Activated effector memory CD4-positive, alpha-beta T cell treated with Interleukin-2 at 50 U/mL for 16 hours (primary cell): ENCODE results near the gene AGTRAP.
A peak's percentile ranks its signal among the peaks of the same experiment; 100 is the strongest.

Experiments
- DNase-seq: peaks from one replicate; pipeline ENCODE4 v3.0.0-alpha.2; 2020

AGTRAP gene, protein sequence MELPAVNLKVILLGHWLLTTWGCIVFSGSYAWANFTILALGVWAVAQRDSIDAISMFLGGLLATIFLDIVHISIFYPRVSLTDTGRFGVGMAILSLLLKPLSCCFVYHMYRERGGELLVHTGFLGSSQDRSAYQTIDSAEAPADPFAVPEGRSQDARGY

DNA sequence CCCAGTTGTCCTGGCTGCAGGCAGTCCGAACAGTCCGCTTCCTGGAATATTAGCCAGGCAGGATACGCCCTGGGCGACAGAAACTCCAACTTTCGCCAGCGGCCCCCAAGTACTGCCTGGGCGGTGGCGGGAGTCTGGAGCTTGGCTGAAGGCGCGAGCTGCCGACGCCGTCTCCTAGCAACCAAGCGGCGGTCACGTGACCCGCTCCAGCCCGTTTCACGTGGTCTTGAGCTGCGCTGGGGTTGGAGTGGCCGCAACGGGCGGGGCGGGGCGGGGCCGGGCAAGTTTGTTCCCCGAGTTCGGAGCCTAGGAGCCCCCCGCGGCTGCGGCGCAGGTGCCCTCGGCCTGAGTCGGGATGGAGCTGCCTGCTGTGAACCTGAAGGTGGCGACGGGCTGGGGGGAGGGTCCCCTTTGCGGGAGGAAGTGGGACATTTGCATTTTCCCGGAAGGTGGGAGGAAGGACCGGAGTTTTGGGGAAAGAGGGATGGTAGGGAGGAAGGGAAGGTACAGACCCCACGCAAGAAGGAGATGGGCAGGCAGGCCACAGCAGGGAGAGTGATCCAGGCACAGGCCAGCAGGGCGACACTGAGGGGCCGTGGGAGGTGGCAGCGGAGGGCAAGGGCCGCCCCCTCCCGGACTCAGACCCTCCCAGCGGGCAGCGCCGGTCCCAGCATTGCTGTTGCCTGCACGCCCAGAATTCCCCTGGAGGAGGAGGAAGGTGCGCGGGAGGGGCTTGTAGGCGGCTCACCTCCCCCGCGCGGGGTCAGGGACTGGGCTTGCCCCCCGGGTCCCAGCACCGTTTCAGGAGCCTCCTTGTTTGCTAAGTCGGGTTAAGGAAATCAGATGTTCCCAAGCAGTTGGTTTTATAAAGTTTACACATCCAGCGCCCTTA lies at the start of gene AGTRAP:
Gene AGTRAP (plus strand): TSS at position 283 of the 892 bp plus-strand sequence. CDS start 73 bp downstream, at position 356.
- DNase-seq, result peak; percentile 71

DNA sequence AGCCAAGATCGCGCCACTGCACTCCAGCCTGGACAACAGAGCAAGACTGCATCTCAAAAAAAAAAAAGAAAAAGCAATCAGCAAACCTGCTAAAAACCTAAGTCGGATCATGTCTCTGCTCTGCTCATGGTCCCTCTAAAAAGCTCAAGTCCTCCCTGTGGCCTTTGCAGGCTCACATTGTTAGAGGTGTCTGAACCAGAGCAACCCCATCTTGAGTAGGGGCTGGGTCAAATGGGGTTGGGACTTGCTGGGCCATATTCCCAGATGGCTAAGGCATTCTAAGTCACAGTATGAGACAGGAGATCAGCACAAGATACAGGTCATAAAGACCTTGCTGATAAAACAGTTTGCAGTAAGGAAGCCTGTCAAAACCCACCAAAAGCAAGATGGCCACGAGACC lies 47.4 kb upstream of the AGTRAP start:
- DNase-seq, result no peak

DNA sequence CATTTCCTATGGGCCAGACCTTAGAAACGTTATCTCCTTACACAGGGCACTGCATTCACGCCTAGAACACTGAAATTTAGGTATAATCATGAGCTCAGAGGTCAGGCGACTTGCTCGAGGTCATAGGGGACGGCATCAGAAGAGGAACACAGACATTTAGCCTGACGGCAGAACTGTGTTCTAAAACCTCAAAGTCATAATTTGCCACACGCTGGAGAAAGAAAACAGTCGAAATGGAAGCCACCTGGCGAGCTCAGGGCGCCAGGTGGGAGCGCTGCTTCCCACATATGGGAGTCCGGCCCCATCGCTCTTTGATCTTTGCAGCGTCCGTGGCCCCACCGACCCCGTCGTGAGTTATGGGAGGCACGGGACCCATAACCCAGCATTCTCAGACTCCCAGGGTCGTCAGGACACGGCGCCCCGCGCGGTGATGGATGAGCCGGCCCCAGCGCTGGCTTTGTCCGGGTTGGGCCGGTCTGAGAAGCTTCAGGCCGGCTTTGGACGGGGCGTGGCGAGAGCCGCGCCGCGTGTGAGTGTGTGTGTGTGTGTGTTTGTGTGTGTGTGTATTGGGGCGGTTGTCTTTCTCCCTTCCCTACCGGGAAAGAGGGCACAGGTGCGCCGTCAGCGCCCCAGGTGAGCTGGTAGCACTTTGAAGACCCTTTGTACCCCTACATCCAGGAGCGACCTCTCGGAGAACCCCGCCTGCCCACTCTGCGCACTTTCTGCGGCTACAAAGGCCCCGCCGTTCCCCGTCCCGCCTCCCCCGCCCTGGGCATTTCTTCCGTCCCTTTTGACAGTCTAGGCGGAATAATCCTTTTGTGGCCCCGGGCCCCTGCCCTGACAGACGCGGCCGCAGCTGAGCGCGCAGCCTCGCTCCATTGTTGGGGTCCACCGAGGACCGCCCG lies 45.3 kb upstream of the AGTRAP start:
- DNase-seq, result no peak

DNA sequence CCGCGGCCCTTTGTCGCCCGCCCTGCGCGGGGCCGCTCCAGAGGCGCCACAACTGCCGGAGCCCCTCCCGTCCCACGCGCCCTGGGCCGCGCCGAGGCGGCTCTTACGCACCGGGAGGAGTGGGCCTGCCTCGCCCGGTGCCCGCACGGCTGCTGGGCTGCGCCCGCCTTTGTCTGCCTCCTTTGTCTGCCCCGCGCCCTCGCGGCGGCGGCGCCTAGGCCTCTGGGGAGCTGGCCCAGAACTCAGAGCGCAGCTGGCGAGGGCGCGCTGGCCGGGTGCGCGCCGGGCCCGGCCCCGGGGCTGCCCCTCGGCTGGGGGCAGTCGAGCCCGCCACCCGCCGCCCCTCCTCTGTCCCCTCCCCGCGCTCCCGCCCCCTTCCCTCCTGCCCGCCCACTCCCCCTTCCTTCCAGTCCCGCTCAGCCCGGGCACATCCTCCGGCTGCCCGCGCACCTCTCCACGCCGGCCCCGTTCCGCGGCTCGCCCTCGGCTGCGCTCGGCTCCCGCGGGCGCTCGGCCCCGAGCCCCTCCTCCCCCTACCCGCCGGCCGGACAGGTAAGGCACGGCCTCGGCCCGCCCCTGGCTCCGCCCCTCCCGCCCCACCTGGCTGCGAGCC lies 44.5 kb upstream of the AGTRAP start, which contains the start of gene DRAXIN:
Gene DRAXIN (plus strand): TSS at position 409 of the 613 bp plus-strand sequence. CDS start 14,549 bp downstream, outside the sequence.
- DNase-seq, result no peak

DNA sequence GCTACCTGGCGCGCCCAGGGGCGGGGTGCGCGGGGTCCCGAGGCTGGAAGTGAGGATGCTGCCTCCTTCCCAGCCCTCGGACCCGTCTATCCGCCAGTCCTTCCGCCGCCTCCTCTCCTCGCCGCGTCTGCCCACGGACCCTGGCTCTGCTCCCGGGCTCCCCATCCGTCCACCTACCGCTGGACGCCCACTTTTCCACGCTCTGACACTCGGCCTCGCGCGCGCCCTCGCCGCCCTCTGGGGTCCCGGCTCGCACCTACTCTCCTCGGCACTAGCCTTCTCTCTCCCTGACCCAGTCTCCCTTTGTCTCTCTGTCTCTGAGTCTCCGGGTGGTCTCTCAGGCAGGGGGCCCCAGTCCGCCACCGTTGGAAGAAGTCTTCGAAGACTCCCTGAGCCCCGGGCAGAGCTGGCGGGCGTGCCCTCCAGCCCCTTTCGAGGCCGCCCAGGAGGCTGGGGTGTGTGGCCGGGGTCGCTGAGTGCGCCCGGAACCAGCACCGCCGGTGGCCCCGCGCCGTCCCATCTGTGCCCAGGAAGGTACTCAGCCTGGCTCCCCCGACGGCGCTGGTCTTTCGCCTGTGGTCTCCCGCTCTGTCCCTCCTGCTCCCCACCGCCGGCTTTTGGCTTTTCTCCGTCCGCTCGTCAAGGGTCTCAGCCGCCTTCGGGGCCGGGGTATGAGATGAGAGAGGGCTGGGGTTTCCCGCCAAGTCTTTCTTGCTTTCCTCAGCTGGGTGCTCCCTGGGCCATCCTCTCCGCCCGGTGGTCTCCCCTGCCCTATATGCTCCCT lies 43.8 kb upstream of the AGTRAP start:
- no peak for DNase-seq

DNA sequence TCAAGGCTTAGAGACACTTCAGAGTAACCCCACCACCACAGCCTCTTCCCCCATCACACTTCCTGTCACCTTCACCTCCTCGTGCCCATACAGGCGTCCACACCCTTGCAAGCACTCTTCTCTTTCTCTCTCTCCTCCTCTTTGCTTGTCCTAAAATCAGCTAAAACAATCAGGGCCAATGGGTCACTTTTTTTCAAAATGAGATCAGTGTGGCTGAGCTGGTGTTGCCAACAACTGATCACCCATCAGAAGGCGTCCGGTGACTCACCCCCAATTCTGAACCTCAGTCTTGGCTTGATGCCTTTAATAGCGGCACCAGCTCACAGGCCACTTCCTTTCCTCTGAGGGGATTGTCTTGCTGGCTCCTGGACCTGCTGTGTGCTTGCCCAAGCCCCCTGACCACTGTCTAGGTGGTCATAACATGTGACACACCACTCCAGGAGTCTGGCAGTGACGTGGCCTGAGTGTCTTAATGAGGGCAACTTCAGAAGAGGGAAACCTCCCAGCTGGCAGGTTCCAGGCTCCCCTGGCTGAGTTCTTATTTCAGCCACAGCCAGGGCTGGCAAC lies 42.8 kb upstream of the AGTRAP start:
- DNase-seq, result peak; percentile 22

DNA sequence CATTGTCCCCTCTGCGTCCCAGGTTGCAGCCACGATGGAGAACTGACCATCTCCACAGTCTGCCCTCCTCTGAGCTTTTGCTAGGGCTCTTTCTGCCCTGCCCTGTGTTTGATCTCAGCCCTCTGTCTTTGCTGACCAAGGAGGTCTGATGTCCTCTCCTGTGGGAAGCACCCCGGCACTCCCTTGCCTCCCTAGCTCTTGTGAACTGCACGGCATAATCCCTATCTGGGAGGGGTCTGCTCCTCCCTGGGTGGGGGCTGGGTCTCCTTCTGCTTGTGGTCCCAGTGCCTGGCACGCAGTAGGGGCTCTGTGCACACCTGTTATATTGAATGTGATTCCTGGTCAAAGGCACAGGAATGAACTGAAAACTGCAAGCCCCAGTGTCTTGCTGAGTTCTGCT lies 42.0 kb upstream of the AGTRAP start:
- DNase-seq, result no peak

DNA sequence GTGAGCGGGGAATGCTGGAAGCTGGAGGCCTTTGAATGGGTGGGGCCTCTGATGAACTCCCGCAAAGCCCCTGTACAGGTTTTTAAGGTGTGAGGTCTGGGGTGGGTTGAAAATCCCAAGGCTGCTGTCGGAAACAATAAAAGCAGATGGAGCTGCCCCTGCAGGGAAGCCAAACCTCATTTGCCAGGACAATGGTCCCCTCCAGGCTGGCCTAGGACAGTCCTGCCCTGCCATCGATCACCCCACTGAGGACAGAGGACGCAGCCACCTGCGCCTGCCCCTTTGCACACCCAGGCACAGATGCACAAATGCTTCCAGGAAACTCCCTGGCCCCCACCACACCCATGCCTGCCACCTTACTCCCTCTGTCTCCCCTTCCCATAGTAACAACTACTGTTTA lies 40.1 kb upstream of the AGTRAP start:
- no peak for DNase-seq

DNA sequence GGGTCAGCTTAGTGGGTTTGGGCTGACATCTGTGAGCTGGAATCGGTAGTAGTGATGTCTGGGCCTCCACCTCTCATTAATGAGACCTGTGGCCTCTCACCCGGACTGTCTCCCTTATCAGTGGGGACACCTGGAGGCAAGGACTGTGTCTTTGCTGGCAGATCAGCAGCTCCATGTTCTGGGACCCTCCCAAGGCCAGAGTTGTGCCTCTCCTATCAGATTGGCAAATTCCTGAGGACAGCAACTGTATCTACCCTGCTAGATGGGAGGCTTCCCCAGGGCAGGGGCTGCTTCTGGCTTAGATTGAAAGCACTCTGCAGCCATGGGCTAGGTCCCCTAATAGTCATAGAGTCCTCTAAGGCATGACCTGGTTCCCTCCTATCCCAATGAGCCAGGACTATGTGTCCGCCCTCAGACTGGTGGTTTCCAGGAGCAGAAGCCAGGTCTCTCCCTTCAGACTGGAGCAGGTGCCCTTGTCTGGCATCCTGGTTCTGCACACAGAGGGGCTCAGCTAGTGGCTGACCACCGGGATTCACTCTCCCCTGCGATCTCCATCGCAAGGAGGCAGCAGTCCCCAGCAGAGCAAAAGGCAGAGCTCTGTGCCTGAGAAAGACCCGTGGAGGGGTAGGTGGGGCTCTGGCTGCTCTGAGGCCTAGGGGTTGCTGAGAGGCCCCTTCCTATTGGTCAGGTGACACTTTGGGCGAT lies 38.6 kb upstream of the AGTRAP start:
- no peak for DNase-seq

DNA sequence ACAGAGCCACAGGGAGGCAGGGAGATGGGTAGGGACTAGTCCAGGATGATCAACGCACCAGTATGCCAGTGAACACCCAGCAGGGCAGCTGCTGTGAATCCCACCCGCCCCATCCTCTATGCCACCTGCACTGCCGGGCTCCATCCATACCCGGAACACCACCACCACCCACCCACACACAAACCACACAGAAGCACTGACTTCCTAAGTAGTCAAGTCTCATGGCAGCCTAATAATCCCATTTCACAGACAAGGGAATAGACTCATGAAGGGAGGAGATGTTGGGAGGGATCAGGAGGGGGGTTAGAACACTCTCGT lies 38.1 kb upstream of the AGTRAP start:
- no peak for DNase-seq

DNA sequence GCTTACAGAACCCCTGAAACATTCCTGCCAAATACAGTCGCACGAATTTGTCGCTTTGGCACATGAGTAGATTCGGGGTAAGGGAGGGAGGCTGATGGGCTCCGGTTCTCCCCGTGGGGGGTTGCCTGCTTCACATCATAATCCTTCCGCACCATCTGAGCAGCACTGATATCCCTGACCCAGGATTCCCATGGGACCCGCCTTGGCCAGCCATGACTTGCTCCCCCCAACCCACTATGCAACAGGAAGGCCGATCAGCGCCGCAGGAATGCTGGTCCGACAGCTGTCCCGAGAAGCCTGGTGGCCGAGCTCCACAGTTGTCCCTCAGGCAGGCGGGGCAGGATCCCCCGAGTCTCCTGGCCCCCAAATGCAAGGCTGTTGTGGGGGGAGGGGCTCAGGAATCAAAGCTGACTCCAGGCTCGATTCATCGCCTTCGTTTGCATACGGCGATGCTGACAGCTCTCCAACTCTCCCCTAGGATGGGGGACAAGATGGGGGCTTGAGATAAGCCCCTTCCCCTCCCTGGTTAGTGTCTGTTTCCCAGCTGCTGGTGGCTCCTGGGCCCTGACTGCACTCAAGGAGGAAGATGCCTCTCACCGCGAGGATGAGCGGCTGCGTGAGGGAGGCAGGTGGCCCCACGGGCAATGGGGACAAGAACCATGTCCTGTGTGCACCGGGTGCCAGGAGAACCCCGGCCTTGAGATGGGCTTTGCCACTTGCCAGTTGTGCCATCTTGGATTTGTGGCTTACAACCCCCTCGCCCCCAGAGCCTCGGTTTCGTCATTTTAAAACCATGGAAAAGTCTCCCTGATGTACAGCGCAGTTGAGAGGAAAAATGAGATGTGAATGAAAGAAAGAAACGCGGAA lies 35.1 kb upstream of the AGTRAP start:
- no peak for DNase-seq

DNA sequence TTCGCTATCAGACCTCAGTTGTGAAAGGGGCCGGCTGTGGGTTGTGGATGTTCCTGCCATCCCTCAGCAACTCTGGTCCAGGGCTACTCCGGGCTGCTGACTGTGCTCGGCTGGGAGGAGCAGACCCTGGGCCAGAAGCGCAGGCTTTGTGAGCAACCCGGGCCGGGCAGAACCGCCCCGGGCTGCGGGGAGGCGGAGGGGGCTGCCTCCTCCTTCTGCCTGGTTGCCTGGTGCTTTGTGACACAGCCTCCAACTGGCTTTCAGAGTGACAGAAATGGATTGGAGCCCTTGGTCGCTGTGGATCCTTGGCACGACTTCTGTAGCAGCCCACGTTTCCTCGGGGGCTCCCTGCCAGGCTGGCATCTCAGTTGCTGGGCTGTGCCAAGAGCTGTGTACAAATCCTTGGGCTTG lies 34.4 kb upstream of the AGTRAP start:
- no peak for DNase-seq

DNA sequence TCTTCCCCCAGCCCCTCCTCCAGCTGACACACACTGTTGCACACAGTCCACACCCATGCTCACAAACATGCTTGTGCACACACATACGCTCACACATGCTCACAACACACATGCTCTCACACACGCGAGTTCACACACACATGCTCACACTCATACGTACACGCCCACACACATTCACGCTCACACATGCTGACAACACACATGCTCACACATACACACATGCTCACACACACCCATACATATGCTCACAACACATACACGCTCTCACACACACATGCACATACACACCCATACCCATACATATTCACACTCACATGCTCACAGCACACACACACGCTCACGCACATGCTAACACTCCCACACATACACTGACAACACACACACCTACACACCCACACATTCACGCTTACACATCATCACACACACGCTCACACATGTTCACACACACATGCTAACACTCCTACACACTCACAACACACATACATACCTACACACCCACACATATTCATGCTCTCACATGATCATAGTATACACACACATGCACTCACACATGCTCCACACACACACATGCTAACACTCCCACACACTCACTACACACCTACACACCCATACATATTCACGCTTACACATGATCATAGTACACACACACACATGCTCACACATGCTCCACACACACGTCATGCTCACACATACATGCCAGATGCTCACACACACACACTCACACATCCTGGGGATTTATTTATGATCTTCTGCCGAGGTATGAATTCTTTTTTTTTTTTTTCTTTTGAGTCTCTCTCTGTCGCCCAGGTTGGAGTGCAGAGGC lies 33.7 kb upstream of the AGTRAP start:
- no peak for DNase-seq

DNA sequence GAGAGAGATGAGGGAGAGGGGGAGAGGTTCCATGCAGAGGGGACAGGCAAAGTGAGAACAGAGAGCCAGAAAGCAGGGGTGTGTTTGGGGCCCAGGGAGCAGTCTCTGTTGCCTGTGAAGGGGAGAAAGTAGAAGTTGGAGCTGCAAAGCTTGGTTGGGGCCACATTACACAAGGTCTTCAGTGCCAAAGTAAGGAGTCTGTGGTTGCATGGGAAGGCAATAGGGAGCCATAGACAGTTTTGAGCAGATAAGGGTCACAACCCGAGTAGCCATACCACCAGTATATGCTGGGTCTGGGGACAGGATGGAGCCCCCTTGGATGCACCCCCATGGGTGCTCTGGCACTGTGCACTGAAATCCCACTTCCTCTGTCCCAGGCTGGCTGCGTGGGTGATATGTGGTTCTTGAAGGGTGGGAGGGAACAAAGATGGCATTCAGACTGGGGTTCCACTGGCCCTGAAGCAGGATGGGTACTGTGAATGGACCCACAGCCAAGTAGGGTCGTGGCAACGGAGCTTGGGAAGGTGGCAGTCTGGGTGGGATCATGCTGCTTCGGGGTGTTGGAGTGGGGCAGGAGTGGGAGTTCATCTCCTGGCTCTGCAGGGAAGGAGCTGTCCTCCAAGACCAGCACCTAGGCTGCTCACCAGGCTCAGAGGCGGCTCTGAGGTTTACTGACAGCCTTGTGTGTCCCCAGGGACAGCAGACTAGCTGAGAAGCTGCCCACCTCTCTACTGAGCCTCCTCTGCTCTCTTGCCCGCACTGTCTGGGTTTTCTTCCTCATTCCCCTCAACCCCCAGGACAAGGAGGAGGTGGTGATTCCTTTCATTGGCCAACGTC lies 32.4 kb upstream of the AGTRAP start:
- DNase-seq, result no peak

DNA sequence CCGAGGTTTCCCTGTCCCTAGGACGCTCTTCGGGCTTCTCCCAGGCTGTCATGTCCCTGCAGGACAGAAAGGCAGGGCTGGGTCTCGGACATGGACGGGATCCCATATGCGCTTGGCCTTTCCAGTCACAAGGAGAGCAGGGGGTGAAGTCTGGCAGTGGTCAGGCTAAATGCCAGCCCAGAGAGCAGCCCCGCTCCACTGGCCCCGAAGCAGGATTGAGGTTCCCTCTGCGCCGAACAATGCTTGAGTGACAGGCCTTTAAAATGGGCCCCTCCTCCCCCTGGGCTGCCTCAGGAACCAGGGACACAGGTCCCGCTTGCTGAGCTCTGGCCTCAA lies 31.8 kb upstream of the AGTRAP start:
- DNase-seq, result no peak

DNA sequence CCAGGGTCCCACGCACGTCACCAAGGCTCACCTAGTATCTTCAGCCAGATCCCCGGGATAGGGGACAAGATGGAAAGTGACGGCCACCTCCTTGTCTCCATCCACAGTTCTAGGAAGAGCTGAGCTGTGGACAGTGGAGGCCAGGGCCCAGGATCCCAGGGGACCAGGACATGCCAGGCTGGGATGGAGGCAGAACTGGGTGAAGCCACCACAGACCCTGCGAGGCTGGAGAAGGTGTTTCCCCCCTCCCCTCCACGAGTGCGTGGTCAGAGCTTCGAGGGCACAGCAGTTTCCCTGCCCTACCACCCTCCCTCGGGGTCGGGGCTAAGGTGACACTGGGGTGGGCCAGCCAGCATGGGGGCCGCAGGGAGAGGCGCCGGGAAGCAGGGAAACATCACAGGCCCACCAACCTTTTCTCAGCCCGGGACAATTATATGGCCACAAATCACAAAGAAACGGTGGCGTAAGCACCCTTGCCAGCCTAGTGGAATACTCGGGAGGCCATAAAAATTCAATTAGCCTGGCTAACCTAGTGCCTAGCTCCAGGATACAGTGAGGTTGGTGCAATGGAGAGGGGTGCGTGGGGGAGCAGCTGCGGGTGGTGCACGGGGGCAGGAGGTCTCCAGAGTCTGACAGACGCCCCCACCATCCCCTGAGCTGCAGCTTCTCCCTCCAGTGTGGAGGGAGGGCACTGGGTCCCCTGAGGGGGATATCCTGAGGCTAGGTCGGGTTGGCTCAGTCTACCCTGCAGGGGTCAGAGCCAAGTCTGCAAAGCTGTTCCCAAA lies 31.1 kb upstream of the AGTRAP start:
- no peak for DNase-seq

DNA sequence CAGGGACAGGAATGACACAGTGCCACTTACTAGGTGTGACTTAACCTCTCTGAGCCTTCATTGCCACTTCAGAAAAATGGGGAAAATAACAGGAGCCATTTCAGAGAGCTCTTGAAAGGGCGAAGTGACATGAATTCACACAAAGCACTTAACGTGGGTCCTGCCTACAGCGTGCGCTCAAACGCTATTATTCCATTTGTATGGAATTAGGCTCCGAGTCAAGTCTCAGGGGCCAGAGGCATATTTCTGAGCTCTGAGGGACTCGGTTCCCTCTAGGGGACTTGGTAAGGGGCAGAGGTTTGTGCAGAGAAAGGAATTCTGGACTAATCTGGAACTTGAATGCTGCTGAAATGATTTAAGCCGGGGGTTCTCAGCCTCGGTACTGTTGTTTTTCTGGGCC lies 30.3 kb upstream of the AGTRAP start:
- no peak for DNase-seq

DNA sequence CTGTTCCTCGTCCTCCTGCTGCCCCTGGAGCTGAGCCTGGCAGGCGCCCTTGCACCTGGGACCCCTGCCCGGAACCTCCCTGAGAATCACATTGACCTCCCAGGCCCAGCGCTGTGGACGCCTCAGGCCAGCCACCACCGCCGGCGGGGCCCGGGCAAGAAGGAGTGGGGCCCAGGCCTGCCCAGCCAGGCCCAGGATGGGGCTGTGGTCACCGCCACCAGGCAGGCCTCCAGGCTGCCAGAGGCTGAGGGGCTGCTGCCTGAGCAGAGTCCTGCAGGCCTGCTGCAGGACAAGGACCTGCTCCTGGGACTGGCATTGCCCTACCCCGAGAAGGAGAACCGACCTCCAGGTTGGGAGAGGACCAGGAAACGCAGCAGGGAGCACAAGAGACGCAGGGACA lies 29.6 kb upstream of the AGTRAP start:
- no peak for DNase-seq
